Common myeloid progenitor, CD34-positive (primary cell): ENCODE results near the gene NGRN.

Experiments
- CTCF ChIA-PET: fragments of 350-600 bp; sonication (Branson Sonifier 250); formaldehyde crosslinking; loops from one replicate; lab custom pipeline; 2021; ENCODE audit warnings: antibody characterized with exemption; lab: Charles Lee
- POLR2A ChIA-PET: fragments of 350-600 bp; sonication (Branson Sonifier 250); formaldehyde crosslinking; loops from one replicate; lab custom pipeline; 2021; ENCODE audit warnings: antibody characterized with exemption; lab: Charles Lee
- DNase-seq, 3 donors: peaks; one replicate each; pipeline versions ENCODE4 v3.0.0 to v3.0.0-alpha.2; 2013
- H3K27ac ChIP-seq, 2 experiments: 1 replicate in 1 of 2; 2 replicates in 1 of 2; pipeline ENCODE4 v1.7.0; 2013; ENCODE audit warnings: inconsistent platforms in 2 of 2, low read length in 2 of 2, mild to moderate bottlenecking in 2 of 2, low read depth in 1 of 2, moderate library complexity in 1 of 2; ENCODE audit not compliant: severe bottlenecking in 2 of 2, insufficient read depth in 1 of 2, poor library complexity in 1 of 2
- H3K27me3 ChIP-seq, 5 experiments: replicated peaks in 2 of 5; 1 replicate in 3 of 5; 2 replicates in 2 of 5; pipeline versions ENCODE4 v1.6.1 to v1.7.0; 2013; ENCODE audit warnings: low read length in 4 of 5, mild to moderate bottlenecking in 2 of 5, moderate library complexity in 2 of 5, inconsistent platforms in 1 of 5; ENCODE audit not compliant: insufficient read depth in 5 of 5, control insufficient read depth in 4 of 5
- H3K36me3 ChIP-seq, 4 experiments: 1 replicate in 2 of 4; 2 replicates in 2 of 4; pipeline versions ENCODE4 v1.6.1 to v1.7.0; 2013; ENCODE audit warnings: low read length in 3 of 4, control low read depth in 1 of 4, mild to moderate bottlenecking in 1 of 4; ENCODE audit not compliant: control insufficient read depth in 4 of 4, insufficient read depth in 4 of 4
- H3K4me1 ChIP-seq, 4 experiments: 1 replicate in 3 of 4; 2 replicates in 1 of 4; pipeline versions ENCODE4 v1.6.1 to v1.7.1; 2013; ENCODE audit warnings: low read length in 3 of 4, mild to moderate bottlenecking in 3 of 4, control low read depth in 1 of 4, inconsistent platforms in 1 of 4, moderate library complexity in 1 of 4; ENCODE audit not compliant: control insufficient read depth in 4 of 4, insufficient read depth in 4 of 4; ENCODE audit errors: control extremely low read depth in 1 of 4
- H3K4me3 ChIP-seq, 7 experiments: 1 replicate in 4 of 7; 2 replicates in 3 of 7; pipeline versions ENCODE4 v1.5.1 to v1.7.0; 2013; ENCODE audit warnings: mild to moderate bottlenecking in 7 of 7, low read length in 6 of 7, moderate library complexity in 6 of 7, inconsistent platforms in 2 of 7, low read depth in 2 of 7, control low read depth in 1 of 7; ENCODE audit not compliant: insufficient read depth in 4 of 7, control insufficient read depth in 1 of 7; ENCODE audit errors: extremely low read depth in 1 of 7
- H3K9me3 ChIP-seq, 5 experiments: 1 replicate in 4 of 5; 2 replicates in 1 of 5; pipeline versions ENCODE4 v1.6.1 to v1.7.1; 2013; ENCODE audit warnings: low read length in 4 of 5, mild to moderate bottlenecking in 2 of 5, inconsistent platforms in 1 of 5, low read depth in 1 of 5, moderate library complexity in 1 of 5; ENCODE audit not compliant: control insufficient read depth in 4 of 5, insufficient read depth in 2 of 5; ENCODE audit errors: control extremely low read depth in 1 of 5
- WGBS: methylation state at CpG from one replicate; pipeline ENCODE4 v1.1.5; 2013; ENCODE audit not compliant: insufficient coverage; 5-methylcytosine and 5-hydroxymethylcytosine counted together

Gene NGRN

GRCh38 chr15:90307661-90308060, 42.2 kb downstream of the NGRN start:
- CTCF ChIA-PET: interaction anchor here (1.0 to 5.4 kb wide), 5 partner anchors 9 to 58 kb away, joined by 3 to 29 read pairs (median 4); partner anchors contain the start of gene TTLL13
- Histone ChIP-seq H3K36me3 (no peaks in the 10 kb centered on the region), H3K4me1 (peaks cover 0 to 17% (median 4%) of the 10 kb centered on the region in 4 experiments), H3K27me3 (no peaks in the 10 kb centered on the region), H3K4me3 (no peak overlapping the region), H3K9me3 (no peaks in the 10 kb centered on the region), H3K27ac (no peak overlapping the region)
- DNase-seq: no peak
- POLR2A ChIA-PET: no interaction called here
- 100% methylated on average over 1 of the region's 2 CpGs for WGBS

- WGBS: 100% methylated on average over 4 of the region's 4 CpGs
These were observed 43.5 kb downstream of the NGRN start for GRCh38 chr15:90309020-90309419.

GRCh38 chr15:90315278-90315982, 50.0 kb downstream of the NGRN start:
- ChIA-PET CTCF (interaction anchor here (0.9 to 10.7 kb wide), 7 partner anchors 10 to 570 kb away, joined by 3 to 134 read pairs (median 4); no protein-coding TSS in a partner anchor), POLR2A (interaction anchor here (0.5 to 0.6 kb wide), 2 partner anchors 19 to 99 kb away, joined by 4 to 6 read pairs; no protein-coding TSS in a partner anchor)
- DNase-seq: no peak
- H3K27ac ChIP-seq: no peak overlapping the region
- peaks cover 0 to under 1% (median 0%) of the 10 kb centered on the region in 5 experiments for H3K27me3 ChIP-seq
- peaks cover 0 to 4% (median 2%) of the 10 kb centered on the region in 4 experiments for H3K4me1 ChIP-seq
- H3K9me3 ChIP-seq: no peaks in the 10 kb centered on the region
- no peak overlapping the region for H3K4me3 ChIP-seq
- no peaks in the 10 kb centered on the region for H3K36me3 ChIP-seq
- WGBS: 57% methylated on average over 1 of the region's 5 CpGs

More at GRCh38 chr15:90309020-90309419, 43.5 kb downstream of the NGRN start:
- H3K9me3 ChIP-seq: no peaks in the 10 kb centered on the region
- no peaks in the 10 kb centered on the region for H3K27me3 ChIP-seq
- no peak for DNase-seq
- CTCF ChIA-PET: interaction anchor here (0.9 to 1.9 kb wide), 3 partner anchors 8 to 158 kb away, joined by 3 to 7 read pairs (median 3); no protein-coding TSS in a partner anchor
- H3K4me1 ChIP-seq: peaks cover 0 to 17% (median 4%) of the 10 kb centered on the region in 4 experiments
- H3K27ac ChIP-seq: no peak overlapping the region
- POLR2A ChIA-PET: no interaction called here
- no peaks in the 10 kb centered on the region for H3K36me3 ChIP-seq
- no peak overlapping the region for H3K4me3 ChIP-seq

GRCh38 chr15:90316139-90316538, 50.7 kb downstream of the NGRN start:
- Histone ChIP-seq H3K27ac (no peak overlapping the region), H3K9me3 (no peaks in the 10 kb centered on the region), H3K4me3 (no peak overlapping the region), H3K4me1 (peaks cover 0 to 5% (median 2%) of the 10 kb centered on the region in 4 experiments), H3K27me3 (peaks cover 0 to 2% (median 0%) of the 10 kb centered on the region in 5 experiments), H3K36me3 (no peaks in the 10 kb centered on the region)
- ChIA-PET CTCF (interaction anchor here (0.6 to 10.7 kb wide), 6 partner anchors 9 to 569 kb away, joined by 3 to 134 read pairs (median 4); no protein-coding TSS in a partner anchor), POLR2A (interaction anchor here (0.6 kb wide), 1 partner anchor 98 kb away, joined by 6 read pairs; no protein-coding TSS in a partner anchor)
- 96% methylated on average over 3 of the region's 4 CpGs for WGBS
- DNase-seq: no peak

GRCh38 chr15:90318591-90318990, 53.1 kb downstream of the NGRN start:
- ChIA-PET CTCF (interaction anchor here (1.2 to 10.7 kb wide), 7 partner anchors 13 to 164 kb away, joined by 3 to 134 read pairs (median 12); no protein-coding TSS in a partner anchor), POLR2A (no interaction called here)
- Histone ChIP-seq H3K27me3 (peaks cover 0 to 2% (median 0%) of the 10 kb centered on the region in 5 experiments), H3K36me3 (no peaks in the 10 kb centered on the region), H3K27ac (no peak overlapping the region), H3K4me1 (peaks cover 0 to 5% (median 2%) of the 10 kb centered on the region in 4 experiments), H3K4me3 (no peak overlapping the region), H3K9me3 (no peaks in the 10 kb centered on the region)
- no peak for DNase-seq
- WGBS: 79% methylated on average over 3 of the region's 4 CpGs

- Histone ChIP-seq H3K27ac (no peak overlapping the region), H3K4me3 (peak overlapping the region in 5 of 7 experiments; percentile 27 to 48 (median 35)), H3K27me3 (peaks cover 0 to 2% (median 0%) of the 10 kb centered on the region in 5 experiments), H3K9me3 (no peaks in the 10 kb centered on the region), H3K36me3 (no peaks in the 10 kb centered on the region), H3K4me1 (peaks cover 0 to 5% (median 2%) of the 10 kb centered on the region in 4 experiments)
- peak; percentile 77 to 87 (median 83) for DNase-seq
- POLR2A ChIA-PET: interaction anchor here (0.9 kb wide), 1 partner anchor 161 kb away, joined by 6 read pairs; no protein-coding TSS in a partner anchor
- WGBS: 19% methylated on average over 15 of the region's 17 CpGs
- CTCF ChIA-PET: interaction anchor here (0.5 to 10.7 kb wide), 40 partner anchors 9 to 612 kb away, joined by 3 to 134 read pairs (median 4); partner anchors contain the start of genes CIB1, HDDC3, IQGAP1 and ZNF774
These were observed 54.8 kb downstream of the NGRN start for GRCh38 chr15:90320062-90320884.
